HG03354 (cell line): Measurements from ENCODE around the gene ELFN2.

Experiments used
- ATAC-seq: cut with Tn5 transposase; IDR thresholded peaks from one replicate; pipeline ENCODE4 v1.9.1; 2021; ENCODE audit warnings: mild to moderate bottlenecking; ENCODE audit not compliant: unreplicated experiment, poor library complexity, severe bottlenecking

The ELFN2 gene

GRCh38 chr22:37370306-37370979 is 56.8 kb downstream of the ELFN2 start:
- no peak for ATAC-seq

DNA sequence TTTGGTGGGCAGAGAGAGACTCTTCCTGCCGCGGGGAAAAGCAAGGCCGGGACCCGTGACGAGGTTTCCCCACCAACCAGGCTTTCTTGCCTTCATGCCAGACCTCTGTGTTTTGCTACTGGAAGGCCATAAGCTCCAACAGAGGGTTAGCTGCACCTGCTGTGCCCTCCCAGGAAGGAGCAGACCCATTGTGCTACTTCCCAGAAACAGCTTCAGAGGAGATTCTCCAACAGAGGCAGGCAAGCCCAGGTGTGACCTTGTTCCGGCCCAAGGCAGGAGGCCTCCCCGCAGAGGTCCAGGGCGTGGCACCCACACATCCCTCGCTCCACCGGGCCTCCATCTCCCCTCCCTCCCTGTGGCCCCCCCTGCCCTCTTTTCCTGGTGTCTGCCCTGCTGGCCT is 57.8 kb downstream of the ELFN2 start:
- ATAC-seq = no peak

DNA sequence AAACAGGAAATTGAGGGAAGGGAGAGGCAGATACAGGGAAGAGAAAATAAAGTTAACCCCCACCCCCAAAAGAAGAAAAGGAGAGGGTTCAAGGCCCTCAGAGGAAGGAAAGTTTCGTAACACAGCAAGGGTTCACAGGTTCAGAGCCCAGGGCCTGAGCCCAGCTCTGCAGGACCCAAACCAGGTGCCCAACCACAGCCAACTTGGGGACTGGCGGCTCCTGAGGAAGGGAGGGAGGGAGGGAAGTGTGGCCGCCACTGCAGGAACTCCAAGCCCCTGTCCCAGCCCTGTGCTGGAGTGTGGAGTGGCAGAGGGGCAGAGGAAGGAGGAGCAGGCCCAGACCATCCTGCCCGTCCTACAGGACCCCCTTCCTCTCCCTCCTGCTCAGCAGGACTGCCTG is 59.2 kb downstream of the ELFN2 start:
- ATAC-seq = no peak

- no peak for ATAC-seq
Measured at GRCh38 chr22:37366601-37367000, 60.7 kb downstream of the ELFN2 start.

DNA sequence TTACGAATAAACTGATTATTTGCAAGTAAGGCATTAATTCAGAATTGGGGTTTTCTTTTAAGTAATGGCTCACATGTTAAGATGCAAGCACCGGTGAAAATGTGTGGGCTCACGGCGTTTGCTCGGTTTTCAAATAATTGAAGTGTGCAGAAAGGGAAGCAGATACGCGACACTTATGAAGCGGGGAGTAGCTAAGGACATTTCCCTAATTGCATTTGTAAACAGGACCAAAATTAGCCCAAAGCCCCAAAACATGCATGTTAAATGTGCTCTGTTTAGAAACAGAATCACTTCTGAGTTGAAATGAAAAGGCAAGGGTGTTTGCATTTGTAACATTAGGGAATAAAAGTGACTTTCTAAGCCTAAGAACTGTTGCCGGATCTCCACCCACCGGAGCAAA is 61.3 kb downstream of the ELFN2 start:
- no peak for ATAC-seq

DNA sequence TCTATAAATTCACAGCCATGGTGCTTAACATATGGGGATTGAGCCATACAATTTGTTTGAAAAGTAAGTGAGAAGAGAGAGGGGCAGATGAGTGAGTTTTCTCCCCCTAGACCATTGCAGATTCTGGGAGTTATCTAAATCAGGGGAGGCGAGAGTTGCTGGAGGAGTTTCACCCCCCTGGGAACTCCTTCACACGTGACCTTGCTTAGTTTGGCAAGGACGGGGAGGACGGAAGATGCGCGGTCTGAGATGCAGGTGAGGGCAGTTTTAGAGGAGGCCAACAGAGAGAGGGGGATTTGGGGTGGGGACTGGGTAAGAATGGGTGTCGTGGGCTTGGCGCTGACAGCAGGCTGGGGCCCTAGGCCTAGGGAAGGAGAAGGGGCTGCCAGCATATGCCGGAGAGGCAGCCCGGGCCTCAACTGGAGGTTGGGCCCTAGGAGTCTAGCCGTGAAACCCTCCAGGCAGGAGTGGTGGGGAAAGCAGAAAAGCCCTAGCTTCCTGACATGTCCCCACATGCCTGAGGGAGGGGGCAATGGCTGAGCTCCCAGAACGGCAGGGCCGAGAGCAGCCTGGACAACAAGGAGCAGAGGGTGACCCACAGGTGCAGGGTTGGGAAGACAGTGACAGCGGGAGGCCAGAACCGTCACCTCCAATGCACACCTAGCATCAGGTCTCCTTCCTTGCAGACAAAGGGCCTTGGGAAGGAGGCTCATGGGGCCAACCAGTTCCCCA is 63.9 kb downstream of the ELFN2 start:
- ATAC-seq = no peak

GRCh38 chr22:37362621-37363020 is 64.7 kb downstream of the ELFN2 start:
- no peak for ATAC-seq

DNA sequence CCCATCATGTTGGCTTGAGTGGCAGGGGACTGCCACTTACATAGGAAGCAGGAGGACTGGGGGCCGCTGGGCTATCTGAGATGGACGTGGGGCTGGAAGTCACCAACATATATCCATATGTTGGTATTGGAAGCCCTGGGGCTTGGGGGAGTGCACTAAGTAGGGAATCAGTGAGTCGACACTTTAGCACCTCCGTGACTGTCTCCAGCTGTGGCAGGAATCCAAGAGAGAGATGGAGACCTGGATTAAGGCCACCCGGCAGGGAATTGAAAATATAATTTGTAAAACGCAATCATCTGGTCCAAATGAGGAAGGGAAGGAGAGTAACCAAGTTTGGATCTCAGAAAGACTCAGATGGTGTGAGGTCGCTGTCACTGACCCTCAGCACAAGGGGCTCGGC is 68.4 kb downstream of the ELFN2 start:
- ATAC-seq = no peak

GRCh38 chr22:37358386-37358785 is 68.9 kb downstream of the ELFN2 start:
- no peak for ATAC-seq

DNA sequence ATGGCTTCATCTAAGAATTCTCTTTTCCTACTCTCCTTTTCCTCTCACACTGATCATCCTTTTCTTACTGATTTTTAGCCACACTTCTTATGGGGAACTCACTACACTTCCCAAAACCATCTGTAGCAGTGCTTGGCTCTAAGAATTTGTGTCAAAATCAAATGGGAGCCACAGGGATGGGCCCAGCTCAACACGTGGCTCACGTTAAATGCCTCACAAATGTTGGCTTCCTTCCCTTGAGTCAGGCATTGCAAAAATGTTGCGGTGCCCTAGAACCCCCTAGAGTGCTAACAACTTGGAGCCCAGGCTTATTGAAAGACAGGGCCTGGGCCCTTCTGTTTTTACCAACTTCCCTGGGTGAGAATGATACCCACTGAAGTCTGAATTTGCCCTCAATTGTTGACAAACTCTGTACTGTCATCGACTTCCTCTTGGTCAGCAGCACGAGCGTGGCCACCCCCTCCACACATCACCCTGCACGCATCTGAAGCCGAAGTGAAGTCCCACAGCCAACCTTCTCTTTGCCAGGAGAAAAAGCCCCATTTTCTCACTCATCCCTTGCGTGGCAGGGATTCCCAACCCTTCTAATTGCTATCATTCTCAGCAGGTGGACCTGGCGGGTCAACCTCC is 69.7 kb downstream of the ELFN2 start:
- ATAC-seq = no peak

DNA sequence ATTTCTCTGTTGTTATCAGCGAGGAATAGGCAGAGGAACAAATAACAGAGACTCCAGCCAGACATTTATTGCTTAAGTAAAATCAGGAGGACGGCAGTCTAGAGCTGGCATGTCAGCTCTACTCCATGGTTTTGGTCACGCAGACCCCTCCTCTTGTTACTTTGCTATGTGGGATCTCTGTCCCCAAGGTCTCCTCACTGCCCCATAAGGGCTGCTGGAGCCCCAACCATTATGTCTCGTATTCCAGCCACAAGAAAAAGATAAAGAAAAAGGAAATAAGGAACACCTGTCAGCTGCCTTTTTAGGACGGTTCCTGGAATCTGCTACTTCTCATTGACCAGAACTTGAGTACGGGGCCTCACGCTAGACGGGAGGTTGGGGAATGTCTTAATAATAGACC is 70.4 kb downstream of the ELFN2 start:
- no peak for ATAC-seq

DNA sequence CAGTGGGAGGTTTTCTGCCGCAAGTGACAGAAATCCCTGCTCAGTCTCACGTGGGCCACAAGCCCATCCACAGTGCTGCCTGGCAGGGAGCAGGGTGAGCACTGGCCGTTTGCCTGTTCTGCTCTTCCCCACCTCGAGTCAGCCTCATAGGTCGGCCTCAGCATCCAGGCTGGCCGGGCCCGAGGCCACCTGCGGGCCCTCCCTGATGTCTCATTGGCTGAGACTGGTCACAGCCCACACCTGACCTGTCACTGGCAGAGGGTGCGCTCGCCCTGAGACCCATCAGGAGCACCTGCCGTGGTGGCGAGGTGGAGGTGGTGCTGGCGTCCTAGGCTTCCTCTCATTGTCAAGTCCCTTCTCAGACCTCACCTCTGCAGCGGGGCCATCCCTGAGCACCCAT is 72.1 kb downstream of the ELFN2 start:
- ATAC-seq = no peak

GRCh38 chr22:37354670-37355069 is 72.6 kb downstream of the ELFN2 start:
- ATAC-seq = no peak

GRCh38 chr22:37354261-37354660 is 73.0 kb downstream of the ELFN2 start:
- ATAC-seq = no peak

GRCh38 chr22:37353839-37354238 is 73.4 kb downstream of the ELFN2 start:
- no peak for ATAC-seq

DNA sequence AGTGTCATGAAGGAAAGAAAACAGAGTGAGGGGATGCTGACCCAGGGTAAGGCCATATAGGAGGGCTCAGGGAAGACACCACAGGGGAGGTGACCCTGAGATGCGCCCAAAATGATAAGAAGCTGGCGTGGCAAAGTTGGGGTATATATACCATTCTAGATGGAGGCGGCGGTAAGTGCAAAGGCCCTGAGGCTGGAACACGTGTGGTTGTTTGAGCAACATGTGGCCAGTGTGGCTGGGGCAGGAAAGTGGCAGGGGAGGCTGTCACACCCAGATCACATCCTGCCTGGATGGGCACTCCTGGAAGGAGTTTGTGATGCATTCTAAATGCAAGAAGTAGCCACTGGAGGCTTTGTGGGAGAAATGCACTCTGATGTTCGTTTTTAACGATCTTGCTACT is 74.8 kb downstream of the ELFN2 start:
- ATAC-seq = no peak

DNA sequence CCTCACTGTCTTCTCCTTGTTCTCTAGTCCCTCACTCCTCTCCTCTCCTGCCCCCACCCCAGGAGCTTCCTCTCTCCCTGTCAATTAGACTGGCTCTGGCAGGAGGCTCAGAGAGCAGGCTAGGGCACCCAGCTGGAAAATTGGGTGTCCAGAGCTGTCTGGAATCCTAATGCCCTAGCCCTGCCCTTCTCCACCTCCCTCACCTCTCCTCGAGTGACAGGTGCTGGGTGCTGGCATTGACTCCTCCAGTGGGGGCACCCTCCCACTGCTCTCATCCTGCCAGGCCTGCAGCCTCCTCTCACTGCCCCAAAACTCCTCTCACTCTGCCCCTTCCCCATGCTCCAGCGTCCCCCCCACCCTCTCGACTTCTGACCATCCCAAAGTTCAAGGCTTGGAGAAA is 76.0 kb downstream of the ELFN2 start:
- ATAC-seq = no peak

DNA sequence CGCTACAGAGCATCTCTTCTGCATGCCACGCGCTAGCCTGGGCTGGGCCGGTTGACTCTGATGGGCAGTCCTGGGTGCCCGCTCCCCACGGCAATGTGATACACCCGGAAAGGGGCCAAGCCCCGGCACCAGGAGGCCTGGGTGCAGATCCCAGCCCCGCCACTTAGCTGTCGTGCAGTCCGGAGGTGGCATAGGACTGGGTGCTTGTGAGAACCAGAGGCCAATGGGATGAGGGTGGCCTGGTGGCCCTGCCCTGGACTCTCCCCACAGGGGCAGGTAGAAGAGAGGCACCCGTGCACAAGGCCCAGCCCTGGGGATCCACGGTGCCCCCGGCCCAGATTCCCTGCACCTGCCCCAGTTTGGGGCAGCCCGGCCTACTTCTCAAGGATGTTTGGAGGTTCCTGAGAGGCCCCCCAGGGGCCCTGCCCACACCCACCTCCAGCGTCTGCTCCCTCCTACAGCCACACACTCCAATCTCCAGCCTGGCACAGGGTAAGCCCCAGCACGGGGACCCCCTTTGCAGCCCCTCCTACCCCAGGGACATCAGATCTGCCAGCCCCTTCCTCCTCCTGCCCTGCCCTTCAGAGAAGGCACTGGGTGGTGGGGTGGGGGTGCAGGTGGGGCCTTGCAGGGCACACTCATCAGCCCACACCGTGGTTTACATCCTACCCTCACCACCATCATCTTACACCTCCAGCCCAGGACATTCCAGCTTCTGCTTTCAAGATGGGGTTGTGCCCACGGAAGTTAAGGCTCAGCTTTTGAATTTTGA is 78.0 kb downstream of the ELFN2 start:
- ATAC-seq = no peak

DNA sequence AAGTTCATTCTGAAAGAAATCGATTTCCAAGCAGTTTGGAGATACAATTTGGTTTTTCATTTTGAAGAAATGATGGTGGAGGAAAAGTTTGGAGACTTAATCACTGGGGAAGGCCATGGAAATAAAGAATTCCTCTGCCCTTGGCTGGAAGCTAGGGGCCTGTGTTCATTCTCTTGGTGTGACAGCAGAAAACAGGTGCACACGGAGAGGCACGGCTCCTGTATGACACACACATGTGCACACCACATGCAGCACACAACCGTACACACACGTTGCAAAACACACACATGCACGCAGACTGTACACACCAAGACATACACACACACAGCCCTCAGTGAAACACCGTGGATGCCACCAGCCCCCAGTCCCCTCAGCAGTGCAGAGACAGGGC is 80.8 kb downstream of the ELFN2 start:
- no peak for ATAC-seq

- no peak for ATAC-seq
Measured at GRCh38 chr22:37345863-37346504, 81.3 kb downstream of the ELFN2 start.
